ENCODE data around the gene KLHL18.

- no peak for TF ChIP-seq CTCF (IDR thresholded peaks at IDR 0.05)
- no peak for TF ChIP-seq POLR2A (IDR thresholded peaks at IDR 0.05)
Measured at GRCh38 chr3:47310391-47310790, 27.6 kb downstream of the KLHL18 start.
